Hematopoietic multipotent progenitor cell treated with erythropoietin and hydrocortisone succinate and interleukin-3 and kit ligand, for 6 days (in vitro differentiated cells): ENCODE data around the gene OR2AK2.
A peak's percentile ranks its signal among the peaks of the same experiment; 100 is the strongest.

Source experiments
- DNase-seq: peaks from one replicate; pipeline ENCODE4 v3.0.0-alpha.2; 2015

The OR2AK2 gene

GRCh38 chr1:247964933-247965332 is at the start of gene OR2AK2:
Gene OR2AK2 (plus strand): TSS chr1:247965233. CDS start chr1:247965377, 144 bp downstream.
- no peak for DNase-seq

- DNase-seq, result no peak
Measured at GRCh38 chr1:247919952-247920351, 45.1 kb upstream of the OR2AK2 start, which contains the start of gene OR2T8. Gene OR2T8 (plus strand): TSS chr1:247920252. CDS start chr1:247921018, 766 bp downstream.

GRCh38 chr1:247923941-247924340 is 41.1 kb upstream of the OR2AK2 start:
- DNase-seq, result no peak

GRCh38 chr1:247924868-247925267 is 40.2 kb upstream of the OR2AK2 start, which contains the start of gene OR2AJ1:
Gene OR2AJ1 (plus strand): TSS chr1:247924889. CDS start chr1:247933769, 8,880 bp downstream.
- no peak for DNase-seq

- DNase-seq, result no peak
Measured at GRCh38 chr1:247933989-247934388, 31.0 kb upstream of the OR2AK2 start.

GRCh38 chr1:247935781-247936180 is 29.3 kb upstream of the OR2AK2 start:
- no peak for DNase-seq

GRCh38 chr1:247936415-247936814 is 28.6 kb upstream of the OR2AK2 start:
- no peak for DNase-seq

GRCh38 chr1:247936965-247937734 is 27.9 kb upstream of the OR2AK2 start:
- DNase-seq, result peak; percentile 97

- DNase-seq, result no peak
Measured at GRCh38 chr1:247942624-247943023, 22.4 kb upstream of the OR2AK2 start.

GRCh38 chr1:247948558-247948957 is 16.5 kb upstream of the OR2AK2 start, which contains the start of gene OR2L8:
Gene OR2L8 (plus strand): TSS chr1:247948858. CDS start chr1:247948858, 0 bp downstream.
- no peak for DNase-seq

- DNase-seq, result no peak
Measured at GRCh38 chr1:247953408-247953807, 11.6 kb upstream of the OR2AK2 start.

- peak; percentile 86 for DNase-seq
Measured at GRCh38 chr1:247961791-247962190, 3.2 kb upstream of the OR2AK2 start.

- DNase-seq, result peak; percentile 89
Measured at GRCh38 chr1:247962911-247963588, 2.0 kb upstream of the OR2AK2 start.

GRCh38 chr1:247966532-247967204 is 1.6 kb downstream of the OR2AK2 start:
- no peak for DNase-seq

GRCh38 chr1:247992986-247993385 is 28.0 kb downstream of the OR2AK2 start:
- no peak for DNase-seq

GRCh38 chr1:247998811-247999210 is 33.8 kb downstream of the OR2AK2 start:
- DNase-seq, result peak; percentile 73

GRCh38 chr1:248000169-248000568 is 35.1 kb downstream of the OR2AK2 start:
- DNase-seq, result no peak

- DNase-seq, result no peak
Measured at GRCh38 chr1:248007778-248008177, 42.7 kb downstream of the OR2AK2 start.

GRCh38 chr1:248009681-248010080 is 44.6 kb downstream of the OR2AK2 start:
- DNase-seq, result no peak

- DNase-seq, result no peak
Measured at GRCh38 chr1:248013229-248013710, 48.2 kb downstream of the OR2AK2 start, which contains the start of gene OR2L5. Gene OR2L5 (plus strand): TSS chr1:248013660. CDS start chr1:248021948, 8,288 bp downstream.

GRCh38 chr1:248015803-248016202 is 50.8 kb downstream of the OR2AK2 start:
- DNase-seq, result no peak
